Activated CD8-positive, alpha-beta memory T cell treated with anti-CD3 and anti-CD28 coated beads for 48 hours (primary cell): ENCODE measurements around the gene AQR.
"Not testable (repeated sequence)": the region's sequence is repeated elsewhere in the genome, so short reads cannot be mapped to it uniquely, and the experiment has no call there.

Experiments
- DNase-seq, 3 experiments: peaks; one replicate each; pipeline ENCODE4 v3.0.0-alpha.2; 2020; ENCODE audit warnings: low read depth in 2 of 3, low spot score in 2 of 3

The AQR gene

GRCh38 chr15:34953851-34954250 is 15.7 kb downstream of the AQR start:
- DNase-seq = no peak

GRCh38 chr15:34952481-34952880 is 17.1 kb downstream of the AQR start:
- no peak for DNase-seq

DNA sequence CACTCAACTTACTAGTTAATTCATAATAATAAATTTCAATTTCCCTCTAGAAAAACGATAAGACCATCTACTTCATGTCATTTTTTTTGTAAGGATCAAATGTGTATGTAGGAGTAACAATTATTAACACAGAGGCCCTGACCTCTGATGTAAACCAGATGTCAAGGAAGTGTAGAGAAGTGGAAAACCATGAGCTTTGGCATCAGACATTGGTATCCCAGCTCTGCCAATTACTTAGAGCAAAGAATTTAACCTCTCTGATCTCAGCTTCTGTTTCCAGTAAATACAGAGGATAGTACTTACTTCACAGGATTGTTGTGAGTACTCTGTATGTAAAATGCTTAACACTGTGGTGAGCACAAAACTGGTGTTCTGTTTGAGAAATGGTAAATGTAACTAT is 17.5 kb downstream of the AQR start:
- DNase-seq = no peak

DNA sequence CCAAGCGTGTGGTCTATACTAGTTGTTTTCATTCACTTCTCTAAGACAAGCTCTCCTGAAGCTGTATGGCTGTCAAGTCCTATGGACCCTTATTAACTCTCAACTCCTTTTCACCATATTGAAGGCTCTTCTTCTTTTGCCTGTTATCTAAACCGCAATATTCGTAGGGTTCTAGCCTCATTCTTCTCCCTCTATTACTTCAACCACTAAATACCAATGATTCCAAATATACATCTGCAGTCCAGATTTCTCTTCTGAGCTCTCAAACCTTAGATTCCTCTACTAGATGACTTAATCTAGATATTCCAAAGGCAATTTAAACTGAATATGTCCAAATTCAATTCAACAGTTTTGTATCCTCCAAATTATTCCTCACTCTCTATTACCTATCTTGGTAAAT is 24.6 kb downstream of the AQR start:
- DNase-seq = no peak

DNA sequence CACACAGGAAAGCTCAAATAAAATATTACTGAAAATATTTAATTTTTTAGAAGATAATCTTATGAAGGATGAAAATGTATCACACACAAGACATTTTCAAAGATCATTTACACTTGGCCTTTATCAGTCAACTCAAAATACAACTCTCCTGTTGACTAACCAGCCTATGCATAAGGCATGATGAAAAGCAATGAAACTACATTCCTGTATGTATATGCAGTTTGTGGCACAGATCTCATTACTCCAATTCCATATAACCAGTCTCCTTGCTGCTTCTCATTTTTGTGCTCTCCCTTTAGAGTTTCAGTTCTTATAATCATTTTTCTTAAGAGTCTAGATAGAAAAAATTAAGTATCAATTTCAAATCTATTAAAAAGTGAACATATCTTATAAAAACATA is 25.8 kb downstream of the AQR start:
- DNase-seq = no peak

DNA sequence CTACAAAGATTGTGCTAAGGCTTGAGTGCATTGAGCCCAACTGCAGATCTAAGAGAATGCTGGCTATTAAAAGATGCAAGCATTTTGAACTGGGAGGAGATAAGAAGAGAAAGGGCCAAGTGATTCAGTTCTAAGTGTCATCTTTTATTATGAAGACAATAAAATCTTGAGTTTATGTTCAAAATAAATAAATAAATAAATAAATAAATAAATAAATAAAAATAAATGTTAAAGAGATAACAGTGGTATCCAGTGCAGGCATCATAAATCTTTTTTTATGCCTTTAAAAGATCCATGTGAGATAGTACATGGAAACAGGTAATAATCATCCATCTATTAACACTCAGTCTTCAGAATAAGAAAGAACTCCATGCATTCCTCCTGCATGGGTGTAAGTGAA is 26.3 kb downstream of the AQR start:
- not testable (repeated sequence) for DNase-seq

- DNase-seq = no peak
Measured at GRCh38 chr15:34942363-34942762, 27.2 kb downstream of the AQR start.

DNA sequence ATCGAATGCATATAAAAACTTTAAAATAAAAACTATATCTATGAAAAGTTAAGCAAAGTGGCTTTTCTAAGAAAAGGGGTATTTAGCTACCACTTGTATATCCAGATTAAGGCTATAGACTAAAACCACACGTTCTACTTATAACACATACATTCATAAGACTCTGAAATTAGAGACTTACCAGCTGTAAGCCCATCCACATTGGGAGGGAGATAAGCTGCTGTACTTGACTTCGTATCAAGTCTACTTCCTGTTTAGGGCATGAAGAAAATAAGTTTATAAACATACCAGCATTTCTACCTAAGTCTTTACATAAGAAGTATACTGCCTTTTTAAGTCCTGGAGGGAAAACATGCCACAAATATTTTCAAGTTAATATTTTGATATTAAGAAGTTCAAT is 27.7 kb downstream of the AQR start:
- DNase-seq = no peak

GRCh38 chr15:34941185-34941698 is 28.3 kb downstream of the AQR start:
- no peak for DNase-seq

GRCh38 chr15:34933432-34933975 is 36.0 kb downstream of the AQR start:
- DNase-seq = no peak

DNA sequence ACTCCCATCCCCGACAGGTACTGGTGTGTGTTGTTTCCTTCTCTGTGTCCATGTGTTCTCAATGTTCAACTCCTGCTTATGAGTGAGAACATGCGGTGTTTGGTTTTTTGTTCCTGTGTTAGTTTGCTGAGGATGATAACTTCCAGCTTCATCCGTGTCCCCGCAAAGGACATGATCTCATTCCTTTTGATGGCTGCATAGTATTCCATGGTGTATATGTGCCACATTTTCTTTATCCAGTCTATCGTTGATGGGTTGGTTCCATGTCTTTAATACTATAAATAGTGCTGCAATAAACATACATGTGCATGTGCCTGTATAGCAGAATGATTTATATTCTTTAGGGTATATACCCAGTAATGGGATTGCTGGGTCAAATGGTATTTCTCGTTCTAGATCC is 41.2 kb downstream of the AQR start:
- DNase-seq = not testable (repeated sequence)

GRCh38 chr15:34927726-34928125 is 41.8 kb downstream of the AQR start:
- no peak for DNase-seq

- DNase-seq = no peak
Measured at GRCh38 chr15:34914317-34914716, 55.2 kb downstream of the AQR start.

DNA sequence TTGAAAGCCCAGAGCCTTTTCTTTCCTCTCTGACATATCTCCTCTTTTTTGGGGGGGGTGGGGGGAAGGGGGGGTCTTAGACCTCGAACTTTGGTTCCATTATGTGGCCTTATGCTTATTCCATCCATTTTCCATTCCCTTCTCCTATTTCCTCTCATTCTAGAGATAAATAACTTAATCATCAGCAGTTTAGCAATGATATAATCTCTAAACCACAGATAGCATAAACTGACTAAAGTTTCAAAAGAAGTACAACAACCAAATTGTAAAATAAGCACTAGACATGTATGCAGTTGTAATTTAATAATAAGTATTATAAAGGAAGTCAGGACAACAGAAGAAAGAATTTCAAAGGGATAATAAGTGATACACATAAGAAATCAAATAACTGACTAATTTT is 64.5 kb downstream of the AQR start:
- DNase-seq = no peak

- no peak for DNase-seq
Measured at GRCh38 chr15:34904527-34904926, 65.0 kb downstream of the AQR start.

DNA sequence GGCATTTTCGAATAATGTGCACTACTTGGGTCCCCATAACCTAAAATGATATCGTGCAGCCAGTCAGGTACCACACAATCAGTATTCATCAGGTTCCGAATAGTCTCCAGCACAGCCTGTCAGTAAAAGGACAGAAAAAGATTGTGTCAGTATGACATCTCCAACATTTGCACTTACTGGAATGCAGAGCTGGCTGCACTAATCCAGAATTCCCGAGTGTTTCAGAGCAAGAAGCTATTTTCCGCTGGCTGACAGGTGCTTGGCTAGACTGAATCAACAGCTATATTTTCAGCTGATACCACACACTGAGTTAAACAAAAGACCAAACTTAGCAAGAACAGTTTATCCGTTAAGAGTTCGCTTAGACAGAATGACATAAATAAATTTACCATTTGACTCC is 68.8 kb downstream of the AQR start:
- DNase-seq = no peak

DNA sequence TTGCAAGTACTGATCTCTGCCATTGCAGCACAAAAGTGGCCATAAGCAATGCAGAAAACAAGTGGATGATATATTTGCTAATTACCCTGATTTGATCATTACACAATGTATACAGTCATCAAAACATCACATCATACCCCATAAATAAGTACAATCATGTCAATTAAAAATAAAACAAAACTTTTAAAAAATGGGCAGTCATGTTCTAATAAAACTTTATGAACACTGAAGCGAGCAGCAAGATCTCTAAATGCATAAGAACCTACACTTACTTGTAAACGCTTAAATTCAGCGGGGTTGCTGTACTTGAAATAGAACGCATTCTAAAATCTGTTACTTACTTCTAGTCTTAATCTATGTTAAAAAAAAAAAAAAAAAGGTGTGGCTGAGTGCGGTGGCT is 73.4 kb downstream of the AQR start:
- DNase-seq = no peak

DNA sequence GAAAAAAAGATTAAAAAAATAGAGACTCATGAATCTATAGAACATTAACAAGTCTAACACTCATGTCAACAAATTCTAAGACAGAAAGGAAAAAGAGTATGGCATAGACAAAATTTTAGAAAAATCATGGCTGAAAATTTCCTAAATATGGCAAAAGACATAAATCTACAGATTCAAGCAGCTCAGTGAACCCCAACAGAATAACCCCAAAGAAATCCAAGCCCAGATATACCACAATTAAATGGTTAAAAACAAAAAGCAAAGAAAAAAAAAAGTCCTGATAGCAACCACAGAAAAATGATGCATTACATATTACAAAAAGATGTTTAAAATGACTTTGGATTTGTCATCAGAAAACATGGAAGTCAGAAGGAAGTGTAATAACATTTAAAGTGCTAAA is 75.6 kb downstream of the AQR start:
- no peak for DNase-seq

- DNase-seq = no peak
Measured at GRCh38 chr15:34892963-34893591, 76.5 kb downstream of the AQR start.

- no peak for DNase-seq
Measured at GRCh38 chr15:34890424-34890823, 79.1 kb downstream of the AQR start.

GRCh38 chr15:34889476-34889875 is 80.1 kb downstream of the AQR start:
- no peak for DNase-seq

GRCh38 chr15:34886134-34886533 is 83.4 kb downstream of the AQR start:
- DNase-seq = no peak

GRCh38 chr15:34883633-34884032 is 85.9 kb downstream of the AQR start:
- DNase-seq = no peak
